ENCODE results near the gene CAMKV. TPM values are rescaled to one million over a fixed set of nuclear protein-coding genes. Genes with fewer than 3 reads are reported as not detected.

Gene CAMKV
- total and polyA plus RNA-seq, 10 of the 15 experiments (the other 5 are each of a cell fraction or from before 2014, with no cell fraction given), result 0.06 to 0.20 TPM; not detected in 8

GRCh38 chr3:49864505-49864904 lies 5.2 kb downstream of the CAMKV start:
- no peak overlapping the region for H2AFZ ChIP-seq (ENCODE audit: control insufficient read depth, low read depth, low read length)
- H3K27me3 ChIP-seq (replicated peaks in 1 of 2; ENCODE audit: control insufficient read depth in 2 of 2, insufficient read depth in 2 of 2, low read length in 1 of 2), result peaks cover 3 to 8% of the 10 kb centered on the region in 2 experiments; a peak in 3 of 4 replicates
- FAIRE-seq (no peak), ATAC-seq (no peak), DNase-seq (ENCODE audit: low read depth, low spot score) (no peak)
- H3K4me2 ChIP-seq (ENCODE audit: control insufficient read depth, insufficient read depth), result no peak overlapping the region
- 11% methylated on average over 5 of the region's 5 CpGs for WGBS (ENCODE audit: insufficient coverage, insufficient replicate concordance, low lambda C conversion rate, missing lambda C conversion rate)
- ChIA-PET POLR2A (no interaction called here), SMC1A (ENCODE audit: uncharacterized antibody, unreplicated experiment) (no interaction called here), RAD21 (ENCODE audit: unreplicated experiment) (no interaction called here), CTCF (no interaction called here)
- in situ Hi-C loops (cut with MboI), result no loop called here
- BruUV-seq (replicated peaks), result no TSS peak
- no peak overlapping the region for H3K9ac ChIP-seq (ENCODE audit: control insufficient read depth, insufficient read depth, low read length)
- H4K20me1 ChIP-seq (ENCODE audit: control insufficient read depth, insufficient read depth), result no peaks in the 10 kb centered on the region
- H3K9me3 ChIP-seq (replicated peaks; ENCODE audit: control insufficient read depth, insufficient read depth, low read length), result no peaks in the 10 kb centered on the region
- intact Hi-C loops (cut with micrococcal nuclease; ENCODE audit: unreplicated experiment), result no loop called here
- H3K27ac ChIP-seq (ENCODE audit: control insufficient read depth, insufficient read depth), result no peak overlapping the region
- no peak overlapping the region for H3K4me3 ChIP-seq
- no peaks in the 10 kb centered on the region for H3K4me1 ChIP-seq (ENCODE audit: control insufficient read depth, insufficient read depth, low read length)
- no peaks in the 10 kb centered on the region for H3K79me2 ChIP-seq (ENCODE audit: control insufficient read depth, insufficient read depth, low read length)
- TF ChIP-seq SIN3A (IDR thresholded peaks at IDR 0.05; ENCODE audit: low read depth, low read length) (no peak), NFXL1 (IDR thresholded peaks at IDR 0.05; ENCODE audit: borderline replicate concordance) (no peak), HDAC2 (IDR thresholded peaks at IDR 0.05) (no peak), MYB (IDR thresholded peaks at IDR 0.05; ENCODE audit: borderline replicate concordance, low read depth, low read length) (no peak), PRDM15 (CRISPR knock-in tag; IDR thresholded peaks at IDR 0.05) (no peak), CREM (IDR thresholded peaks at IDR 0.05; ENCODE audit: low read depth) (no peak), PAX5 (IDR thresholded peaks at IDR 0.05; ENCODE audit: borderline replicate concordance, low read depth, low read length) (no peak), RBBP5 (conservative IDR thresholded peaks at IDR 0.05) (no peak), NKRF (conservative IDR thresholded peaks at IDR 0.05) (no peak), IRF4 (IDR thresholded peaks at IDR 0.05; ENCODE audit: low read depth, low read length) (no peak), REST (IDR thresholded peaks at IDR 0.05; ENCODE audit: low read depth, low read length) (no peak), CHD1 (IDR thresholded peaks at IDR 0.05; ENCODE audit: low read depth, low read length) (no peak), PAX8 (IDR thresholded peaks at IDR 0.05) (no peak), RAD21 (IDR thresholded peaks at IDR 0.05; ENCODE audit: insufficient read depth, low read depth, low read length) (no peak)
- H3K36me3 ChIP-seq (ENCODE audit: control insufficient read depth in 2 of 2, insufficient read depth in 2 of 2, low read length in 1 of 2), result no peaks in the 10 kb centered on the region

Data from GM12878 (cell line).